ENCODE results near the gene SDHAF3. TPM values are rescaled to one million over a fixed set of nuclear protein-coding genes. Genes with fewer than 3 reads are reported as not detected.
A peak's percentile ranks its signal among the peaks of the same experiment; 100 is the strongest.
"Not testable (repeated sequence)": the region's sequence is repeated elsewhere in the genome, so short reads cannot be mapped to it uniquely, and the experiment has no call there.

Gene SDHAF3
- total RNA-seq = 20.6 and 24.2 TPM in 2 replicates

GRCh38 chr7:97117372-97118188, at the start of gene SDHAF3:
Gene SDHAF3 (plus strand): TSS chr7:97117698. CDS start chr7:97117724, 26 bp downstream.
- ChIA-PET POLR2A (interaction anchor here (0.5 to 3.8 kb wide), 9 partner anchors 18 to 1085 kb away, joined by 3 to 52 read pairs (median 3); partner anchors contain the start of genes ASNS and SEM1), CTCF (interaction anchor here (1.0 to 2.6 kb wide), 7 partner anchors 12 to 718 kb away, joined by 3 to 13 read pairs (median 4); no protein-coding TSS in a partner anchor)
- Mint-ChIP-seq H3K4me3 (peak within 1 kb of the TSS; percentile 95), H3K9me3 (peaks cover 3% of the 10 kb centered on the region), H3K27me3 (no peaks in the 10 kb centered on the region), H3K27ac (peak within 1 kb of the TSS; percentile 96), H3K36me3 (ENCODE audit: low read depth) (peaks cover 10% of the 10 kb centered on the region), H3K4me1 (peaks cover 41% of the 10 kb centered on the region)
- intact Hi-C loops (cut with micrococcal nuclease) = loop anchor here (1.0 to 10.0 kb wide), 10 partner anchors 62 to 1761 kb away; partner anchors contain the start of genes ASNS, BAIAP2L1, BRI3 and LMTK2
- ATAC-seq (ENCODE audit: low read depth) (peak; percentile 87), DNase-seq (peak; percentile 96)
- no peak for TF ChIP-seq CTCF (IDR thresholded peaks at IDR 0.05)

GRCh38 chr7:97072025-97072424, 45.5 kb upstream of the SDHAF3 start:
- H3K36me3 Mint-ChIP-seq (ENCODE audit: low read depth); POLR2A ChIA-PET; H3K9me3 Mint-ChIP-seq; CTCF ChIA-PET; DNase-seq; intact Hi-C loops (cut with micrococcal nuclease); ATAC-seq (ENCODE audit: low read depth): not testable (repeated sequence)
- Mint-ChIP-seq H3K4me3 (peak overlapping the region; percentile 37), H3K27me3 (peaks cover 12% of the 10 kb centered on the region), H3K4me1 (peaks cover 11% of the 10 kb centered on the region), H3K27ac (peak overlapping the region; percentile 3)

- CTCF ChIA-PET = no interaction called here
- no peak overlapping the region for H3K4me3 Mint-ChIP-seq
These were observed 41.6 kb upstream of the SDHAF3 start for GRCh38 chr7:97075928-97076327.

GRCh38 chr7:97078023-97078969, 39.2 kb upstream of the SDHAF3 start:
- no peak overlapping the region for H3K27ac Mint-ChIP-seq

More at GRCh38 chr7:97075928-97076327, 41.6 kb upstream of the SDHAF3 start:
- no peak for TF ChIP-seq CTCF (IDR thresholded peaks at IDR 0.05)
- peaks cover 6% of the 10 kb centered on the region for H3K9me3 Mint-ChIP-seq
- intact Hi-C loops (cut with micrococcal nuclease) = no loop called here
- POLR2A ChIA-PET = no interaction called here
- no peak overlapping the region for H3K27ac Mint-ChIP-seq
- no peaks in the 10 kb centered on the region for H3K36me3 Mint-ChIP-seq (ENCODE audit: low read depth)
- DNase-seq (no peak), ATAC-seq (ENCODE audit: low read depth) (no peak)
- H3K4me1 Mint-ChIP-seq = peaks cover 25% of the 10 kb centered on the region
- H3K27me3 Mint-ChIP-seq = peaks cover 12% of the 10 kb centered on the region

More at GRCh38 chr7:97078023-97078969, 39.2 kb upstream of the SDHAF3 start:
- no peak for DNase-seq
- ChIA-PET CTCF (no interaction called here), POLR2A (no interaction called here)
- intact Hi-C loops (cut with micrococcal nuclease) = no loop called here
- peak; percentile 66 for ATAC-seq (ENCODE audit: low read depth)
- Mint-ChIP-seq H3K9me3 (no peaks in the 10 kb centered on the region), H3K36me3 (ENCODE audit: low read depth) (no peaks in the 10 kb centered on the region), H3K4me3 (no peak overlapping the region), H3K4me1 (peaks cover 14% of the 10 kb centered on the region), H3K27me3 (peaks cover 8% of the 10 kb centered on the region)
- TF ChIP-seq CTCF (IDR thresholded peaks at IDR 0.05) = no peak
